Hepatocyte (in vitro differentiated cells): ENCODE measurements around the gene ACSM2B.
"Not testable (repeated sequence)": the region's sequence is repeated elsewhere in the genome, so short reads cannot be mapped to it uniquely, and the experiment has no call there.

ENCODE experiments used
- EZH2 ChIP-seq: fragments of 200-600 bp; sonication (generic); IDR thresholded peaks from 2 replicates; pipeline ENCODE4 v1.6.1; 2016; ENCODE audit warnings: antibody characterized with exemption, mild to moderate bottlenecking, borderline replicate concordance
- EZH2phosphoT487 ChIP-seq: fragments of 200-600 bp; sonication (generic); IDR thresholded peaks from one replicate; pipeline ENCODE4 v1.6.1; 2018; ENCODE audit warnings: antibody characterized with exemption, mild to moderate bottlenecking, low read depth, moderate library complexity; ENCODE audit not compliant: unreplicated experiment, severe bottlenecking
- TF ChIP-seq, protein P1 (sequence below): fragments of 200-600 bp; sonication (generic); IDR thresholded peaks from 2 replicates; pipeline ENCODE4 v1.5.1; 2016; ENCODE audit warnings: antibody characterized with exemption, mild to moderate bottlenecking; ENCODE audit not compliant: poor library complexity

DNA sequence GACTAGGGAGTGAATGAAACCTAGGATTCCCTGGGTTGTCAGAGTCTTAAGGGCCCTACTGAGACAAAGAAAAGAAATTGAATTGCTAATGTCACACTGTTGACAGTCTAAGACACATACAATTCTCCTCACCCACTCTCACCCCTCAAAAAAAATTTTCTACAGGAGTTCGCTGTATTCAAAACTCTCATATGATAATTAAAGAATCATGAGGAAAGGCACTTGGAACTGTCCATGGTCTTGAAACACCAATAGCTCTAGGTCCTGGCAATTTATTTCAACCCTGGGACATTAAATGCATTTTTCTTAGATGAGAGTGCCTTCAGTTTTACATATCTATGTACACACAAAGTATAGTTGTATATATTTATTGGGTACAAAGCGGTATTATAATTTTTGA is 20.5 kb downstream of the ACSM2B start:
- TF ChIP-seq, protein P1, sequence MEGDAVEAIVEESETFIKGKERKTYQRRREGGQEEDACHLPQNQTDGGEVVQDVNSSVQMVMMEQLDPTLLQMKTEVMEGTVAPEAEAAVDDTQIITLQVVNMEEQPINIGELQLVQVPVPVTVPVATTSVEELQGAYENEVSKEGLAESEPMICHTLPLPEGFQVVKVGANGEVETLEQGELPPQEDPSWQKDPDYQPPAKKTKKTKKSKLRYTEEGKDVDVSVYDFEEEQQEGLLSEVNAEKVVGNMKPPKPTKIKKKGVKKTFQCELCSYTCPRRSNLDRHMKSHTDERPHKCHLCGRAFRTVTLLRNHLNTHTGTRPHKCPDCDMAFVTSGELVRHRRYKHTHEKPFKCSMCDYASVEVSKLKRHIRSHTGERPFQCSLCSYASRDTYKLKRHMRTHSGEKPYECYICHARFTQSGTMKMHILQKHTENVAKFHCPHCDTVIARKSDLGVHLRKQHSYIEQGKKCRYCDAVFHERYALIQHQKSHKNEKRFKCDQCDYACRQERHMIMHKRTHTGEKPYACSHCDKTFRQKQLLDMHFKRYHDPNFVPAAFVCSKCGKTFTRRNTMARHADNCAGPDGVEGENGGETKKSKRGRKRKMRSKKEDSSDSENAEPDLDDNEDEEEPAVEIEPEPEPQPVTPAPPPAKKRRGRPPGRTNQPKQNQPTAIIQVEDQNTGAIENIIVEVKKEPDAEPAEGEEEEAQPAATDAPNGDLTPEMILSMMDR: not testable (repeated sequence)
- TF ChIP-seq EZH2, EZH2phosphoT487: not testable (repeated sequence)
